Keratinocyte (primary cell): Measurements from ENCODE around the gene SOHLH2. TPM values are rescaled to one million over a fixed set of nuclear protein-coding genes. Genes with fewer than 3 reads are reported as not detected.
A peak's percentile ranks its signal among the peaks of the same experiment; 100 is the strongest.

Experiments
- DNase-seq: peaks from one replicate; pipeline ENCODE4 v3.0.0-alpha.2; 2011; ENCODE audit warnings: low read depth, missing footprints, low spot score
- FAIRE-seq: peaks from 2 replicates; lab custom pipeline; 2011; peaks lifted over from hg19 to GRCh38; lab: Jason Lieb, UNC
- H2AFZ ChIP-seq: 2 replicates; pipeline ENCODE4 v1.6.0; 2012; ENCODE audit warnings: low read length, control low read depth, inconsistent platforms; ENCODE audit not compliant: control insufficient read depth
- H3K27ac ChIP-seq: 2 replicates; pipeline ENCODE4 v1.5.1; 2011; ENCODE audit warnings: low read length; ENCODE audit not compliant: control insufficient read depth, insufficient read depth
- H3K27me3 ChIP-seq: 3 replicates; pipeline ENCODE4 v1.6.0; 2011; ENCODE audit warnings: low read length; ENCODE audit not compliant: control insufficient read depth, insufficient read depth; ENCODE audit errors: extremely low read depth
- H3K36me3 ChIP-seq, 2 experiments: 2 replicates in 1 of 2; 3 replicates in 1 of 2; pipeline ENCODE4 v1.5.1; 2011; ENCODE audit warnings: low read length in 2 of 2, mild to moderate bottlenecking in 1 of 2; ENCODE audit not compliant: control insufficient read depth in 2 of 2, insufficient read depth in 2 of 2; ENCODE audit errors: extremely low read depth in 1 of 2
- H3K4me1 ChIP-seq: 3 replicates; pipeline ENCODE4 v1.5.1; 2011; ENCODE audit warnings: low read length; ENCODE audit not compliant: control insufficient read depth, insufficient read depth; ENCODE audit errors: extremely low read depth
- H3K4me2 ChIP-seq: 3 replicates; pipeline ENCODE4 v1.6.0; 2011; ENCODE audit warnings: low read depth, low read length; ENCODE audit not compliant: control insufficient read depth, insufficient read depth; ENCODE audit errors: extremely low read depth
- H3K4me3 ChIP-seq, 3 experiments: fragments of 200-600 bp in 1 of 3; sonication (generic) in 1 of 3; 2 replicates in 2 of 3; 3 replicates in 1 of 3; pipeline ENCODE4 v1.5.1; 2011 to 2016; ENCODE audit warnings: low read length in 3 of 3, mild to moderate bottlenecking in 3 of 3, control low read depth in 2 of 3, inconsistent platforms in 1 of 3, low read depth in 1 of 3, mixed read lengths in 1 of 3, mixed run types in 1 of 3, moderate library complexity in 1 of 3; ENCODE audit not compliant: control insufficient read depth in 2 of 3, insufficient read depth in 2 of 3; ENCODE audit errors: extremely low read depth in 1 of 3
- H3K79me2 ChIP-seq: 2 replicates; pipeline ENCODE4 v1.6.0; 2012; ENCODE audit warnings: low read length; ENCODE audit not compliant: control insufficient read depth, insufficient read depth
- H3K9ac ChIP-seq: 3 replicates; pipeline ENCODE4 v1.6.0; 2011; ENCODE audit warnings: low read length; ENCODE audit not compliant: control insufficient read depth, insufficient read depth; ENCODE audit errors: extremely low read depth
- H3K9me1 ChIP-seq: 3 replicates; pipeline ENCODE4 v1.6.0; 2011; ENCODE audit warnings: low read length; ENCODE audit not compliant: control insufficient read depth, insufficient read depth; ENCODE audit errors: extremely low read depth
- H3K9me3 ChIP-seq: 2 replicates; pipeline ENCODE4 v1.5.1; 2012; ENCODE audit warnings: low read depth, low read length; ENCODE audit not compliant: control insufficient read depth
- H4K20me1 ChIP-seq: 3 replicates; pipeline ENCODE4 v1.6.0; 2011; ENCODE audit warnings: low read length; ENCODE audit not compliant: control insufficient read depth, insufficient read depth; ENCODE audit errors: extremely low read depth
- EZH2 ChIP-seq: IDR thresholded peaks from one replicate; pipeline ENCODE4 v1.6.1; 2012; ENCODE audit warnings: inconsistent platforms, mild to moderate bottlenecking, low read length, moderate library complexity
- dilution Hi-C: fragments of 300-500 bp; cut with MboI; formaldehyde crosslinking; loops from one replicate; pipeline ENCODE4 v1.7.0; 2020; ENCODE audit warnings: low sequenced_read_pairs; ENCODE audit not compliant: extremely low pct_ligation_motif_present
- polyA plus RNA-seq, 5 experiments: library from polyadenylated mRNA; depleted of rRNA in 3 of 5; stranded (reverse) in 3 of 5; stranded (forward) in 1 of 5; unstranded in 1 of 5; fragments of >200 nt; gene quantifications; 1 replicate in 1 of 5; 2 replicates in 3 of 5; 3 replicates in 1 of 5; pipeline versions ENCODE4 v1.2.1 to v1.2.3, GENCODE V29; 2011 to 2012; ENCODE audit warnings: missing spikeins in 2 of 5, low read depth in 1 of 5, low replicate concordance in 1 of 5
- TF ChIP-seq, protein P1 (sequence below), 3 experiments: IDR thresholded peaks in 1 of 3; conservative IDR thresholded peaks in 1 of 3; optimal IDR thresholded peaks in 1 of 3; 2 replicates in 2 of 3; 3 replicates in 1 of 3; pipeline versions ENCODE3 to v1.5.1; 2011; ENCODE audit warnings: low read length in 3 of 3, mild to moderate bottlenecking in 3 of 3, moderate library complexity in 2 of 3, control low read depth in 1 of 3, inconsistent platforms in 1 of 3; ENCODE audit not compliant: insufficient read depth in 2 of 3; ENCODE audit errors: extremely low read depth in 1 of 3

Gene SOHLH2
- polyA plus RNA-seq, 1 donor (not counting 4 experiments of a cell fraction or from before 2014, with no cell fraction given), result not detected

DNA sequence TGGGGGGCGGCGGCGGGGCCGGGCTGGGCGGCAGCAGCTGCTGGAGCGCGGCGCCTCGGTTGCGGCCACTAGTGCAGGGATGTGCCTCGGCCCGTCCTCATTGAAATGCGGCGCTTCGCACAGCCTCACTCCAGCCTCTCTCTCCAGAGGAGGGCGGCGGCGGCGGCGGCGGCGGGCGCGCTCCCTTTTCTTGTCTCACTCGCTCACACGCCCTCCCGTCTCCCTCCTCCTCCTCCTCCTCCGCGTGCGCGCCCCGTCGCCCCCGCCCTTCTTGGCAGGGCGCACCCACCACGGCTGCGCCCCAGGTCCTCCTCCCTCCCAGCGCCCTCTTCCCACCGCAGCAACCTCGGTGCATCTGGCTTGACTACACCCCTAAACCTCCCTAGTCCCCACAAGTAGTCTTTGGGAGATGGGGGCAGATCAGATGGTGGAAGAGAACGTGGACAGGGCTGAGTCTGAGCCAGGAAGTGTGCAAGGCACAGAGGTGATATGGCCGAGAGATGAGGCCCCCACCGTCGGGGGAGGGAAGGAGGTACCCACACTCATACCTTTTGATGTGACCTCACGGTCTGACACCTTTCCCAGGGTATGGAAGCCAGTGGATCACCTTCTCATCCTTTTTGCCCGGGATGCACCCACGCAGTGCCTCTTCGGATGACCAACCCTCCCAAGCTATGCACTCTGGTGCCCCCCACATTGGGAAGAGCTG lies 83.0 kb downstream of the SOHLH2 start, which contains the start of gene DCLK1:
TSS of gene DCLK1 (minus strand) at position 161 of the 709 bp plus-strand sequence.
- peak within 1 kb of the TSS in 1 of 3 experiments; percentile 9 for H3K4me3 ChIP-seq
- H3K79me2 ChIP-seq, result no peaks in the 10 kb centered on the region
- no peaks in the 10 kb centered on the region for H3K9me1 ChIP-seq
- no peak within 1 kb of the TSS for H2AFZ ChIP-seq
- no peaks in the 10 kb centered on the region for H3K4me1 ChIP-seq
- peak within 1 kb of the TSS; percentile 44 for H3K4me2 ChIP-seq
- TF ChIP-seq, protein P1, sequence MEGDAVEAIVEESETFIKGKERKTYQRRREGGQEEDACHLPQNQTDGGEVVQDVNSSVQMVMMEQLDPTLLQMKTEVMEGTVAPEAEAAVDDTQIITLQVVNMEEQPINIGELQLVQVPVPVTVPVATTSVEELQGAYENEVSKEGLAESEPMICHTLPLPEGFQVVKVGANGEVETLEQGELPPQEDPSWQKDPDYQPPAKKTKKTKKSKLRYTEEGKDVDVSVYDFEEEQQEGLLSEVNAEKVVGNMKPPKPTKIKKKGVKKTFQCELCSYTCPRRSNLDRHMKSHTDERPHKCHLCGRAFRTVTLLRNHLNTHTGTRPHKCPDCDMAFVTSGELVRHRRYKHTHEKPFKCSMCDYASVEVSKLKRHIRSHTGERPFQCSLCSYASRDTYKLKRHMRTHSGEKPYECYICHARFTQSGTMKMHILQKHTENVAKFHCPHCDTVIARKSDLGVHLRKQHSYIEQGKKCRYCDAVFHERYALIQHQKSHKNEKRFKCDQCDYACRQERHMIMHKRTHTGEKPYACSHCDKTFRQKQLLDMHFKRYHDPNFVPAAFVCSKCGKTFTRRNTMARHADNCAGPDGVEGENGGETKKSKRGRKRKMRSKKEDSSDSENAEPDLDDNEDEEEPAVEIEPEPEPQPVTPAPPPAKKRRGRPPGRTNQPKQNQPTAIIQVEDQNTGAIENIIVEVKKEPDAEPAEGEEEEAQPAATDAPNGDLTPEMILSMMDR (optimal IDR thresholded peaks at IDR 0.05 in 1 of 3, IDR thresholded peaks at IDR 0.05 in 1 of 3, conservative IDR thresholded peaks at IDR 0.05 in 1 of 3; ENCODE audit: extremely low read depth in 1 of 3, insufficient read depth in 2 of 3, low read length in 3 of 3), result no peak
- TF ChIP-seq EZH2, result peak; percentile 68
- no peak within 1 kb of the TSS for H3K27ac ChIP-seq
- dilution Hi-C loops, result no loop called here
- H3K27me3 ChIP-seq, result peaks cover 31% of the 10 kb centered on the region
- no peak within 1 kb of the TSS for H3K9ac ChIP-seq
- no peak for FAIRE-seq
- no peaks in the 10 kb centered on the region for H3K9me3 ChIP-seq
- no peaks in the 10 kb centered on the region for H4K20me1 ChIP-seq
- no peak for DNase-seq
- H3K36me3 ChIP-seq, result no peaks in the 10 kb centered on the region

DNA sequence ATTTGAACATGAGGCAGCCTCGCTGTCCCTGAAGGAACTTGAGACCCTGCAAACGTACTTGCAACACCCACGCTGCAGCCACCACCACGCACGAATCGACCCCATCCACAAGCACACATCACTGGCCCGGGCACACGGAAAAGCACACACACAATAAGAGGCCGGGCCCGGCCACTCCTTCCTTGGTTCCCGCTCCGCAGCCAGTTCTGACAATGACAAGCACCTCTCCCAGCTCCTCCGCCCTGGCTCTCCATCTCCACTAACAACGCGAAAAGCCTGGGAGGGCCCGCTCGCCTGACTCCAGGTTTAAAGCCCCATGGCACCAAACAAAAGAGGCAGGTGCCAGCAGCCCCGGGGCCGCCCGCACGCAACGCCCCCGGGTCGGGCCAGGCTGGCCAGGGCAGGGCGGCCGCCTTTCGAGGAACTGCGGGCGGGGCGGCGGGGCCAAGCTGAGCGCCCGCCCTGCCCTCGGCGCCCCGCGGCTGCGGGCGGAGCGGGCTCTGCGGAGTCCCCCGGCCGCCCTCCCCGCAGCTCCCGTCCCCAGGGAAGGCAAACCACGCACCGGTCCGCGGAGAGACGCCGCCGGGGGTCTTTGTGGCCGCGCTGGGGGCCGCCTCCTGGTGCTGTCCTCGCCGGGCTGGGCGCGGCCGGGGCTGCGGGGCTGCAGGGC lies 83.7 kb downstream of the SOHLH2 start:
- DNase-seq (no peak), FAIRE-seq (no peak)
- Histone ChIP-seq H4K20me1 (no peaks in the 10 kb centered on the region), H3K9me3 (no peaks in the 10 kb centered on the region), H3K27ac (no peak overlapping the region), H3K4me1 (no peaks in the 10 kb centered on the region), H2AFZ (no peak overlapping the region), H3K4me3 (no peak overlapping the region), H3K9ac (no peak overlapping the region), H3K36me3 (no peaks in the 10 kb centered on the region), H3K4me2 (peak overlapping the region; percentile 44), H3K9me1 (no peaks in the 10 kb centered on the region), H3K27me3 (peaks cover 31% of the 10 kb centered on the region), H3K79me2 (no peaks in the 10 kb centered on the region)
- dilution Hi-C loops, result no loop called here
- TF ChIP-seq EZH2, result peak; percentile 89
- TF ChIP-seq, protein P1 (optimal IDR thresholded peaks at IDR 0.05 in 1 of 3, IDR thresholded peaks at IDR 0.05 in 1 of 3, conservative IDR thresholded peaks at IDR 0.05 in 1 of 3; ENCODE audit: extremely low read depth in 1 of 3, insufficient read depth in 2 of 3, low read length in 3 of 3), result no peak
